ENCODE measurements around the gene TAF1B. TPM values are rescaled to one million over a fixed set of nuclear protein-coding genes. Genes with fewer than 3 reads are reported as not detected.
"Not testable (repeated sequence)": the region's sequence is repeated elsewhere in the genome, so short reads cannot be mapped to it uniquely, and the experiment has no call there.

TAF1B gene
- total RNA-seq, 2 donors from 2014 or later = 14.8 to 16.0 TPM

GRCh38 chr2:9918275-9918674 is 75.0 kb downstream of the TAF1B start:
- H3K27me3 ChIP-seq (replicated peaks; ENCODE audit: insufficient read depth) = no peaks in the 10 kb centered on the region
- intact Hi-C loops (cut with DNase I) = no loop called here
- no peak overlapping the region for H3K4me3 ChIP-seq
- DNase-seq (ENCODE audit: low spot score) = no peak
- no peak for TF ChIP-seq POLR2AphosphoS5 (IDR thresholded peaks at IDR 0.05)
- H3K4me1 ChIP-seq (replicated peaks) = no peaks in the 10 kb centered on the region
- H3K36me3 ChIP-seq = no peaks in the 10 kb centered on the region
- H3K9me3 ChIP-seq = no peaks in the 10 kb centered on the region
- WGBS = 45% methylated on average over 2 of the region's 2 CpGs
- H3K27ac ChIP-seq = no peak overlapping the region

- 69% methylated on average over 3 of the region's 3 CpGs for WGBS
- DNase-seq (ENCODE audit: low spot score) = no peak
- no peaks in the 10 kb centered on the region for H3K27me3 ChIP-seq (replicated peaks; ENCODE audit: insufficient read depth)
- no peaks in the 10 kb centered on the region for H3K9me3 ChIP-seq
- intact Hi-C loops (cut with DNase I) = no loop called here
- no peaks in the 10 kb centered on the region for H3K36me3 ChIP-seq
- H3K4me3 ChIP-seq = no peak overlapping the region
- TF ChIP-seq POLR2A (IDR thresholded peaks at IDR 0.05) (no peak), POLR2AphosphoS5 (IDR thresholded peaks at IDR 0.05) (no peak)
- TF ChIP-seq, protein P1, sequence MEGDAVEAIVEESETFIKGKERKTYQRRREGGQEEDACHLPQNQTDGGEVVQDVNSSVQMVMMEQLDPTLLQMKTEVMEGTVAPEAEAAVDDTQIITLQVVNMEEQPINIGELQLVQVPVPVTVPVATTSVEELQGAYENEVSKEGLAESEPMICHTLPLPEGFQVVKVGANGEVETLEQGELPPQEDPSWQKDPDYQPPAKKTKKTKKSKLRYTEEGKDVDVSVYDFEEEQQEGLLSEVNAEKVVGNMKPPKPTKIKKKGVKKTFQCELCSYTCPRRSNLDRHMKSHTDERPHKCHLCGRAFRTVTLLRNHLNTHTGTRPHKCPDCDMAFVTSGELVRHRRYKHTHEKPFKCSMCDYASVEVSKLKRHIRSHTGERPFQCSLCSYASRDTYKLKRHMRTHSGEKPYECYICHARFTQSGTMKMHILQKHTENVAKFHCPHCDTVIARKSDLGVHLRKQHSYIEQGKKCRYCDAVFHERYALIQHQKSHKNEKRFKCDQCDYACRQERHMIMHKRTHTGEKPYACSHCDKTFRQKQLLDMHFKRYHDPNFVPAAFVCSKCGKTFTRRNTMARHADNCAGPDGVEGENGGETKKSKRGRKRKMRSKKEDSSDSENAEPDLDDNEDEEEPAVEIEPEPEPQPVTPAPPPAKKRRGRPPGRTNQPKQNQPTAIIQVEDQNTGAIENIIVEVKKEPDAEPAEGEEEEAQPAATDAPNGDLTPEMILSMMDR (IDR thresholded peaks at IDR 0.05) = no peak
- H3K27ac ChIP-seq = no peak overlapping the region
- H3K4me1 ChIP-seq (replicated peaks) = no peaks in the 10 kb centered on the region
Observed at GRCh38 chr2:9919512-9919911, 76.2 kb downstream of the TAF1B start.

GRCh38 chr2:9927020-9927419 is 83.7 kb downstream of the TAF1B start:
- H3K36me3 ChIP-seq; H3K9me3 ChIP-seq; DNase-seq (ENCODE audit: low spot score); intact Hi-C loops (cut with DNase I); H3K27me3 ChIP-seq (replicated peaks; ENCODE audit: insufficient read depth); H3K4me3 ChIP-seq; H3K4me1 ChIP-seq (replicated peaks); H3K27ac ChIP-seq: not testable (repeated sequence)
- WGBS = 94% methylated on average over 2 of the region's 2 CpGs

DNA sequence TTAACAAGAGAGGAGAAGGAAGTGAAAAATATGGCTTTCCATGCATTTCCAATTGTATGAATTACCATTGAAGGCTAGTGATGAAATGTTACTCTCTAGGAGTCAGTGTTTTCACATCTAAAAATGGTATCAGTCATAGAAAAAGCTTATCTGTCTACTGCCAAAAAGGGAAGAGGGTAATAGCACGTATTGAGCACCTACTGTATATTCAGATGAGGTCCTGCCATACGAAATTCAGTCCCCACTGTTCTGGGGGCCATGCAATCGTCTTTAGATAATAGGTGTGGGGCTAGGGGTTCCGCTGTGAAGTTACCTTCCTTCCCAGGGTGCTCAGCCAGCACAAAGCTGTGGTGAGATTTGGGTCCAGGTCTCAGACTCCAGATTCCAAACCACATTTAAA is 94.0 kb downstream of the TAF1B start:
- TF ChIP-seq POLR2AphosphoS5 (IDR thresholded peaks at IDR 0.05) (no peak), POLR2A (IDR thresholded peaks at IDR 0.05) (no peak)
- TF ChIP-seq, protein P1 (IDR thresholded peaks at IDR 0.05) = no peak
- no peaks in the 10 kb centered on the region for H3K27me3 ChIP-seq (replicated peaks; ENCODE audit: insufficient read depth)
- peaks cover 3% of the 10 kb centered on the region for H3K4me1 ChIP-seq (replicated peaks)
- H3K4me3 ChIP-seq = no peak overlapping the region
- no peak overlapping the region for H3K27ac ChIP-seq
- DNase-seq (ENCODE audit: low spot score) = no peak
- intact Hi-C loops (cut with DNase I) = no loop called here
- WGBS = 88% methylated on average over 4 of the region's 4 CpGs
- no peaks in the 10 kb centered on the region for H3K9me3 ChIP-seq
- no peaks in the 10 kb centered on the region for H3K36me3 ChIP-seq

DNA sequence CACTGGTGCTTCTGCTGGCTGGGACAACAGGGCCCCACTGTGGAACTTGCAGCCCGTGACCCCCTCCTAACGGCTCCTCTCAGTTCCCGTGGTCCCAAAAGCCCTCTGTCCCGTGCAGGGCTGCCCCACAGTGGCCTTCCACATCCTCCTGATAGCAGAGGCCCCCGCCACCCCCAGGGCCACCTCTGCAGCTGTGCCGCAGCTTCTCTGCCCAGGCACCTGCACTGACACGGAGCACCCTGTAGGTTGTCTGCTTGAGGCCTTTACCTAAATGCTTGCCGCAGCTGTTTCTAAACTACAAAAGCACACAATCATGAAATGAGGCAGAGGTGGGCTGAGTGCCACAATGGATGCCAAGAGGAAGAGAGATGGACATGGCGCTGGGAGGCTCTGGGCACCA is 94.7 kb downstream of the TAF1B start:
- Histone ChIP-seq H3K9me3 (no peaks in the 10 kb centered on the region), H3K4me3 (no peak overlapping the region), H3K27me3 (replicated peaks; ENCODE audit: insufficient read depth) (no peaks in the 10 kb centered on the region), H3K4me1 (replicated peaks) (peaks cover 3% of the 10 kb centered on the region), H3K36me3 (no peaks in the 10 kb centered on the region), H3K27ac (no peak overlapping the region)
- intact Hi-C loops (cut with DNase I) = no loop called here
- TF ChIP-seq POLR2AphosphoS5 (IDR thresholded peaks at IDR 0.05) (no peak), POLR2A (IDR thresholded peaks at IDR 0.05) (no peak)
- TF ChIP-seq, protein P1 (IDR thresholded peaks at IDR 0.05) = peak in 1 of 4 experiments; percentile 11
- WGBS = 62% methylated on average over 9 of the region's 9 CpGs
- no peak for DNase-seq (ENCODE audit: low spot score)

DNA sequence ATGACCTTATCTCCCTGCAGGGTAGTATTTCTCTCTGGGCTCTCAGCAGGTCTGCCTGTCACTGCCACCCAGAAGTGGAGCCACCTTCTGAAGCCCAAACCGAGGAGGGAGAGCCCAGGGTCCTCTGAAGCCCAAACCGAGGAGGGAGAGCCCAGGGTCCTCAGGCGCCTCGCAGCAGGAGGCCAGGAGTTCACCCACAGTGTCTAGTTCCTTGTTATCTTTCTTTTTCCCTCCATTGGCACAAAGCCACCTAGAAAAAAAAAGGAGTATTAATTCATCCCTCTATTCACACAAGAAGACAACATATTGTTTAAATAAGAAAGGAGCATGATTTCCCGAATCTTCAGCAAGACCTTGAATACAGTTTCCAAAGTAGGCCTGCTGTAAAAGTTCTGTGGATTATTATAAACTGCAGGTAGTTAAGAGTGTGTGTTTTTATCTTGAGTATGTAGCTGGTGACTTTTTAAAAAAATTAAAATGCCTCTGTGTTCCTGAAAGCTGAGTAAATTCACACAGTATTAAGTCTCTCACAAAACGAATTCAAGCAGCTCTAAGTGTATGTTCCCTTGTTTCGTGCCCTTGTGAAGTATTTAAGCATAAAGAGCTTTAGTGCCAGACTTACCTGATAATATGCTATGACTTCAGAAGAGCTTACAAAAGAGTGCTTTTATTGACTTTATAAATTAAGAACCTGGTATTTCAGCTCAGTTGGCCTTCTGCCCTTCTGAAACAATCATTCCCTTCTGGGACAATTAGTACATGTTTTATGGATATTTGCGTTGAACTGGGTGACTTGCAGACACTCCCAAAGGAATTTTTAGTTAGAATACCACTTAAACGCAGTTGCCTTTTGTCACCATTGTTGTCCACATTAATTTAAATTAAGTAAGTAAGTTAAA is 96.6 kb downstream of the TAF1B start:
- no peak for DNase-seq (ENCODE audit: low spot score)
- WGBS = 40% methylated on average over 9 of the region's 9 CpGs
- Histone ChIP-seq H3K4me3 (no peak overlapping the region), H3K27ac (peak overlapping the region in 1 of 2 donors; percentile 54), H3K4me1 (replicated peaks) (peaks cover 7% of the 10 kb centered on the region), H3K36me3 (no peaks in the 10 kb centered on the region), H3K9me3 (no peaks in the 10 kb centered on the region), H3K27me3 (replicated peaks; ENCODE audit: insufficient read depth) (no peaks in the 10 kb centered on the region)
- TF ChIP-seq, protein P1 (IDR thresholded peaks at IDR 0.05) = no peak
- TF ChIP-seq POLR2A (IDR thresholded peaks at IDR 0.05) (no peak), POLR2AphosphoS5 (IDR thresholded peaks at IDR 0.05) (peak; percentile 24)
- intact Hi-C loops (cut with DNase I) = no loop called here

Data from prostate gland (tissue), 2 donors.